Adrenal gland (tissue), 12 donors: ENCODE measurements around the gene AKAP1. TPM values are rescaled to one million over a fixed set of nuclear protein-coding genes. Genes with fewer than 3 reads are reported as not detected.

Experiments
- DNase-seq, 7 donors: peaks; one replicate each; pipeline ENCODE4 v3.0.0-alpha.2; 2019 to 2020
- H3K27ac ChIP-seq, 5 donors: fragments of 200-600 bp; sonication (generic) in 4 of 5; 1 replicate in 3 of 5; 2 replicates in 2 of 5; pipeline versions ENCODE4 v1.5.1 to v1.8.0; 2016 to 2020; ENCODE audit warnings: mild to moderate bottlenecking in 1 of 5
- H3K27me3 ChIP-seq: fragments of 200-600 bp; 2 replicates; pipeline ENCODE4 v1.8.0; 2021
- H3K36me3 ChIP-seq, 2 donors: fragments of 200-600 bp; replicated peaks in 1 of 2; 1 replicate in 1 of 2; 2 replicates in 1 of 2; pipeline versions ENCODE4 v1.5.1 to v1.8.0; 2018 to 2022
- H3K4me1 ChIP-seq, 2 donors: fragments of 200-600 bp; replicated peaks in 1 of 2; 1 replicate in 1 of 2; 2 replicates in 1 of 2; pipeline versions ENCODE4 v1.5.1 to v1.8.0; 2018 to 2021
- H3K4me3 ChIP-seq, 4 donors: fragments of 200-600 bp; sonication (generic) in 3 of 4; one replicate each; pipeline ENCODE4 v1.5.1; 2016 to 2018
- H3K9me3 ChIP-seq, 3 donors: fragments of 200-600 bp; sonication (generic) in 1 of 3; replicated peaks in 1 of 3; 1 replicate in 2 of 3; 2 replicates in 1 of 3; pipeline versions ENCODE4 v1.5.1 to v1.8.0; 2016 to 2021
- POLR2A ChIP-seq, 2 donors: fragments of 450-650 bp; IDR thresholded peaks; one replicate each; pipeline ENCODE4 v1.6.1; 2017; ENCODE audit warnings: antibody characterized with exemption in 2 of 2, mild to moderate bottlenecking in 2 of 2, moderate library complexity in 1 of 2
- whole genome bisulfite sequencing, 4 donors: extraction: QIAGEN DNeasy Blood & Tissue Kit in 2 of 4; methylation state at CpG; one replicate each; pipeline versions ENCODE4 v1.1.5 to v1.1.7; 2013 to 2017; 5-methylcytosine and 5-hydroxymethylcytosine counted together
- intact Hi-C, 2 donors: fragments of 100-400 bp; cut with DNase I; formaldehyde crosslinking; loops; one replicate each; pipeline versions ENCODE4 v1.14.1 to v1.15.0; 2022 to 2023
- polyA plus RNA-seq, 3 donors: library from polyadenylated mRNA; stranded (reverse); fragments of 200-250 nt in 2 of 3; fragments of 350-450 nt in 1 of 3; fragmentation: Illumina TruSeq in 1 of 3; extraction: RNeasy Lipid Tissue Mini Kit (QIAGEN cat#74804) in 1 of 3; gene quantifications; one replicate each; pipeline ENCODE4 v1.2.3, GENCODE V29; 2013 to 2014
- total RNA-seq, 9 donors: library from RNA; depleted of rRNA in 4 of 9; stranded (reverse); fragments of >200 nt in 4 of 9; fragments of 120-200 nt in 1 of 9; fragmentation: NEBNext Ultra II Directional in 1 of 9; extraction: Animal tissue kit (Norgen Biotek cat#: 25700) in 1 of 9; gene quantifications; one replicate each; pipeline versions ENCODE4 v1.1.0 to v1.2.4, GENCODE V29; 2013 to 2023
- TF ChIP-seq, protein P1 (sequence below), 6 experiments: fragments of 450-650 bp in 4 of 6; fragments of 200-600 bp in 2 of 6; sonication (generic) in 1 of 6; IDR thresholded peaks; 1 replicate in 5 of 6; 2 replicates in 1 of 6; pipeline versions ENCODE4 v1.5.1 to v1.8.0; 2016 to 2021; ENCODE audit warnings: antibody characterized with exemption in 6 of 6, mild to moderate bottlenecking in 2 of 6, moderate library complexity in 1 of 6
- donor health status: healthy with polysubstance abuse.
- donor health status: Bipolar disorder and iron deficiency.
- donor health status: DM: yes; HTN: yes; CAD: no.
- donor health status: DM: no; HTN: no; CAD: no.
- donor health status: DM: no; HTN: no; CAD: no.
- donor health status: DM: yes; HTN: yes; CAD: no.

The AKAP1 gene
- total and polyA plus RNA-seq, 12 donors = 14.0 to 259 (median 29.4) TPM

DNA sequence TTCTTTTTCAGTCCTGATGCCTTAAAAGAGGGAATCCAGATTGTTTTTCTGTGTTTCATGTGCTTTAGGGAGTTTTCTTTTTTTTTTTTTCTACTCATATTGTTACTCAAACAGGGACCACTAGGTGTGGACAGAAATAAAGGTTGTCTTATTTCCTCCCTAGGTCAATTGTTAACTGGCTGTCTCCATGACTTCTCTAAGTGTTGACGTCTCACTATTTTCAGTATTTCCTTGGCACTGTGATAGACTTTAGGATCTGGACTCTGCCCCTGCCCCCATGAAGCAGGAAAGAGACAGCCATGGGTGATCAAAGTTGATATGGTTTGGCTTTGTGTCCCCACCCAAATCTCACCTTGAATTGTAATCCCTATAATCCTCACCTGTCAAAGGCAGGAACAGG is 73.7 kb downstream of the AKAP1 start:
- Histone ChIP-seq H3K27ac (no peak overlapping the region), H3K36me3 (no peaks in the 10 kb centered on the region), H3K9me3 (no peaks in the 10 kb centered on the region), H3K4me1 (no peaks in the 10 kb centered on the region), H3K4me3 (no peak overlapping the region), H3K27me3 (no peaks in the 10 kb centered on the region)
- 68 to 91% (median 71%) methylated on average over 1 of the region's 1 CpG for WGBS, 4 donors
- intact Hi-C loops = no loop called here
- no peak for DNase-seq
- TF ChIP-seq POLR2A (IDR thresholded peaks at IDR 0.05) = no peak
- TF ChIP-seq, protein P1, sequence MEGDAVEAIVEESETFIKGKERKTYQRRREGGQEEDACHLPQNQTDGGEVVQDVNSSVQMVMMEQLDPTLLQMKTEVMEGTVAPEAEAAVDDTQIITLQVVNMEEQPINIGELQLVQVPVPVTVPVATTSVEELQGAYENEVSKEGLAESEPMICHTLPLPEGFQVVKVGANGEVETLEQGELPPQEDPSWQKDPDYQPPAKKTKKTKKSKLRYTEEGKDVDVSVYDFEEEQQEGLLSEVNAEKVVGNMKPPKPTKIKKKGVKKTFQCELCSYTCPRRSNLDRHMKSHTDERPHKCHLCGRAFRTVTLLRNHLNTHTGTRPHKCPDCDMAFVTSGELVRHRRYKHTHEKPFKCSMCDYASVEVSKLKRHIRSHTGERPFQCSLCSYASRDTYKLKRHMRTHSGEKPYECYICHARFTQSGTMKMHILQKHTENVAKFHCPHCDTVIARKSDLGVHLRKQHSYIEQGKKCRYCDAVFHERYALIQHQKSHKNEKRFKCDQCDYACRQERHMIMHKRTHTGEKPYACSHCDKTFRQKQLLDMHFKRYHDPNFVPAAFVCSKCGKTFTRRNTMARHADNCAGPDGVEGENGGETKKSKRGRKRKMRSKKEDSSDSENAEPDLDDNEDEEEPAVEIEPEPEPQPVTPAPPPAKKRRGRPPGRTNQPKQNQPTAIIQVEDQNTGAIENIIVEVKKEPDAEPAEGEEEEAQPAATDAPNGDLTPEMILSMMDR (IDR thresholded peaks at IDR 0.05) = no peak

- DNase-seq = no peak
- no peak for TF ChIP-seq POLR2A (IDR thresholded peaks at IDR 0.05)
- TF ChIP-seq, protein P1 (IDR thresholded peaks at IDR 0.05) = no peak
These were observed 75.6 kb downstream of the AKAP1 start for GRCh38 chr17:57160624-57161023.

DNA sequence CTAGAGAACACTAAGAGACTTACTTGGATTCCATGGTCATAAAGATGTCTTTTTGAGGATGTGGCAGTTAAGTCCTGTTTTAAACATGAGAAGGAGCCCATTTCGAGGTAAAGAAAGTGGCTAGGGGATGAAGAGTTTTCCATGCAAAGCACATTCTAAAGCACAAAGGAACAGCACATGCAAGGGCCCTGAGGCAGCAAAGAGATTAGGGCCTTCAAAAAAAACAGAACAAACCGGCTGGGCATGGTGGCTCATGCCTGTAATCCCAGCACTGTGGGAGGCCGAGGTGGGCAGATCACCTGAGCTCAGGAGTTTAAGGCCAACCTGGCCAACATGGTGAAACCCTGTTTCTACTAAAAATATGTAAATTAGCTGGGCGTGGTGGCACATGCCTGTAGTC is 79.8 kb downstream of the AKAP1 start:
- intact Hi-C loops = no loop called here
- WGBS, 4 donors = 70 to 96% (median 87%) methylated on average over 4 of the region's 4 CpGs

More at GRCh38 chr17:57160624-57161023, 75.6 kb downstream of the AKAP1 start:
- H3K36me3 ChIP-seq = no peaks in the 10 kb centered on the region
- no peak overlapping the region for H3K4me3 ChIP-seq
- no peaks in the 10 kb centered on the region for H3K9me3 ChIP-seq
- intact Hi-C loops = no loop called here
- no peaks in the 10 kb centered on the region for H3K4me1 ChIP-seq
- H3K27ac ChIP-seq = no peak overlapping the region
- H3K27me3 ChIP-seq = no peaks in the 10 kb centered on the region
- 87 to 91% (median 88%) methylated on average over 3 of the region's 3 CpGs for WGBS, 4 donors

DNA sequence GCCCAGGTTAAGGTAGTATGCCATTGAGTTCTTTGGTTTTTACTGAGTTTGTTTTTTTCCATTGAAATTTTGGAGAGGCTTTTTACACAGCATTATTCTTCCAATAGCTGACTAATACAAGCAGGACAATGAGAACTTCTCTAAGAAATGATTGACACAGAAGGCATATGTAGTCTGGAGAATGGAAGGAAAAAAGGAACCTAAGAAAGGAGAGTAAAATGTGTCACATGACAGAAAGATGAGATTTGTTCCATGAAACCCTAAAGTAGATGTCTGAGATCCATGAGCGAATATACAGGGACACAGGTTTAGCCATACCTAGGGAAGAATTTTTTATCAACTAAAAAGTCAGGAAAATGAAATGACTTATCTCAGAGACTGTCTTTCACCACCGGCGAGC is 80.7 kb downstream of the AKAP1 start:
- Histone ChIP-seq H3K27ac (no peak overlapping the region), H3K27me3 (no peaks in the 10 kb centered on the region), H3K4me3 (no peak overlapping the region), H3K36me3 (no peaks in the 10 kb centered on the region), H3K4me1 (peaks cover 0 to 7% of the 10 kb centered on the region in 2 donors), H3K9me3 (no peaks in the 10 kb centered on the region)
- no peak for DNase-seq
- intact Hi-C loops = no loop called here
- TF ChIP-seq, protein P1 (IDR thresholded peaks at IDR 0.05) = no peak
- TF ChIP-seq POLR2A (IDR thresholded peaks at IDR 0.05) = no peak
- WGBS, 4 donors = 64 to 78% (median 72%) methylated on average over 3 of the region's 3 CpGs

More for the DNA sequence above, 79.8 kb downstream of the AKAP1 start:
- Histone ChIP-seq H3K36me3 (no peaks in the 10 kb centered on the region), H3K4me1 (peaks cover 0 to 7% of the 10 kb centered on the region in 2 donors), H3K27ac (no peak overlapping the region), H3K4me3 (no peak overlapping the region), H3K9me3 (no peaks in the 10 kb centered on the region), H3K27me3 (no peaks in the 10 kb centered on the region)
- no peak for DNase-seq
- TF ChIP-seq, protein P1 (IDR thresholded peaks at IDR 0.05) = no peak
